OCI-LY7 (cell line): ENCODE results near the gene GRK5. TPM values are rescaled to one million over a fixed set of nuclear protein-coding genes. Genes with fewer than 3 reads are reported as not detected.
A peak's percentile ranks its signal among the peaks of the same experiment; 100 is the strongest.

Source experiments
- BruUV-seq: library from RNA; stranded (reverse); fragments of 400-500 nt; replicated peaks from 2 replicates; lab custom pipeline; 2021; lab: Mats Ljungman, UMichigan
- CTCF ChIA-PET: fragments of 300-600 bp; sonication (Branson Sonifier 250); formaldehyde crosslinking; loops from one replicate; lab custom pipeline; 2022; ENCODE audit warnings: antibody characterized with exemption; ENCODE audit not compliant: unreplicated experiment; lab: Charles Lee
- POLR2A ChIA-PET: fragments of 300-600 bp; sonication (Branson Sonifier 250); formaldehyde crosslinking; loops from one replicate; lab custom pipeline; 2022; ENCODE audit warnings: antibody characterized with exemption; lab: Charles Lee
- DNase-seq: peaks from one replicate; pipeline ENCODE4 v3.0.0-alpha.2; 2015; ENCODE audit warnings: low spot score
- H2AFZ ChIP-seq: fragments of 200-600 bp; sonication (generic), shearing (Covaris generic); 2 replicates; pipeline ENCODE4 v1.6.1; 2014; ENCODE audit warnings: mild to moderate bottlenecking, antibody characterized with exemption, low read length, moderate library complexity
- H3K27ac ChIP-seq: fragments of 200-600 bp; sonication (generic); 2 replicates; pipeline ENCODE4 v1.5.1; 2014; ENCODE audit warnings: mixed run types, low read depth, mild to moderate bottlenecking, moderate library complexity, low read length, inconsistent platforms; ENCODE audit not compliant: poor library complexity, severe bottlenecking
- H3K36me3 ChIP-seq: fragments of 200-600 bp; sonication (generic); 2 replicates; pipeline ENCODE4 v1.6.1; 2014; ENCODE audit warnings: mild to moderate bottlenecking, antibody characterized with exemption, low read length, moderate library complexity, mixed read lengths; ENCODE audit not compliant: insufficient read depth
- H3K4me1 ChIP-seq: fragments of 200-600 bp; sonication (generic); 2 replicates; pipeline ENCODE4 v1.5.1; 2014; ENCODE audit warnings: mild to moderate bottlenecking, low read length; ENCODE audit not compliant: insufficient read depth, poor library complexity, severe bottlenecking
- H3K4me2 ChIP-seq: fragments of 200-600 bp; sonication (generic); 2 replicates; pipeline ENCODE4 v1.6.1; 2014; ENCODE audit warnings: mild to moderate bottlenecking, low read length
- H3K4me3 ChIP-seq: fragments of 200-600 bp; sonication (generic); 2 replicates; pipeline ENCODE4 v1.5.1; 2014; ENCODE audit warnings: mild to moderate bottlenecking, low read depth, low read length; ENCODE audit not compliant: poor library complexity, severe bottlenecking
- H3K79me2 ChIP-seq: fragments of 200-600 bp; sonication (generic); 2 replicates; pipeline ENCODE4 v1.6.1; 2016; ENCODE audit warnings: low read depth, mild to moderate bottlenecking, low read length, moderate library complexity, mixed read lengths; ENCODE audit not compliant: insufficient read depth
- H3K9me2 ChIP-seq: fragments of 200-600 bp; sonication (generic); 2 replicates; pipeline ENCODE4 v1.6.1; 2016; ENCODE audit warnings: mild to moderate bottlenecking, low read length, mixed read lengths; ENCODE audit not compliant: insufficient read depth
- H3K9me3 ChIP-seq: fragments of 200-600 bp; sonication (generic); 2 replicates; pipeline ENCODE4 v1.6.1; 2014; ENCODE audit warnings: mild to moderate bottlenecking, mixed run types, low read length, mixed read lengths
- H4K20me1 ChIP-seq: fragments of 200-600 bp; sonication (generic); 2 replicates; pipeline ENCODE4 v1.6.1; 2014; ENCODE audit warnings: mild to moderate bottlenecking, antibody characterized with exemption, low read length, moderate library complexity, mixed read lengths; ENCODE audit not compliant: insufficient read depth
- CTCF ChIP-seq: fragments of 200-600 bp; sonication (generic); conservative IDR thresholded peaks from 2 replicates; pipeline ENCODE4 v1.5.1; 2014; ENCODE audit warnings: mild to moderate bottlenecking, antibody characterized with exemption, low read length, moderate library complexity, mixed read lengths
- EZH2phosphoT487 ChIP-seq: fragments of 200-600 bp; sonication (generic); IDR thresholded peaks from 2 replicates; pipeline ENCODE4 v1.6.1; 2018; ENCODE audit warnings: low read depth, borderline replicate concordance, mild to moderate bottlenecking, mixed run types, antibody characterized with exemption, low read length, moderate library complexity, mixed read lengths
- intact Hi-C: fragments of 100-400 bp; cut with micrococcal nuclease; formaldehyde crosslinking; loops from one replicate; pipeline ENCODE4 v1.10.0; 2022; ENCODE audit not compliant: unreplicated experiment
- total RNA-seq, 2 experiments: library from RNA; depleted of rRNA in 1 of 2; stranded (reverse); fragments of >200 nt in 1 of 2; shearing (Covaris generic) in 1 of 2; gene quantifications; 2 replicates each; pipeline ENCODE4 v1.2.3, GENCODE V29; 2014 to 2022

GRK5 gene
- total RNA-seq, 2 experiments from 2014 or later = 4.7 to 10.2 TPM

GRCh38 chr10:119367841-119368549 is 160.6 kb downstream of the GRK5 start:
- Histone ChIP-seq H3K9me2 (no peaks in the 10 kb centered on the region), H3K4me3 (no peak overlapping the region), H3K4me1 (peaks cover 35% of the 10 kb centered on the region), H3K36me3 (no peaks in the 10 kb centered on the region), H4K20me1 (0 out of 2 replicates have a peak, but pooled peaks cover 10% of the 10 kb centered on the region), H3K4me2 (peak overlapping the region; percentile 83), H3K79me2 (no peaks in the 10 kb centered on the region), H3K27ac (no peak overlapping the region), H3K9me3 (no peaks in the 10 kb centered on the region), H2AFZ (no peak overlapping the region)
- POLR2A ChIA-PET = interaction anchor here (0.5 to 1.1 kb wide), 4 partner anchors 39 to 1078 kb away, joined by 3 to 4 read pairs (median 3); no protein-coding TSS in a partner anchor
- CTCF ChIA-PET = no interaction called here
- DNase-seq = no peak
- no TSS peak for BruUV-seq
- TF ChIP-seq EZH2phosphoT487 (no peak), CTCF (no peak)
- intact Hi-C loops = loop anchor here (5.0 kb wide), 1 partner anchor 161 kb away; the partner anchor contains the start of gene GRK5

- Histone ChIP-seq H2AFZ (no peak overlapping the region), H3K9me3 (no peaks in the 10 kb centered on the region), H4K20me1 (0 out of 2 replicates have a peak, but pooled peaks cover 10% of the 10 kb centered on the region), H3K4me2 (peak overlapping the region; percentile 83), H3K36me3 (no peaks in the 10 kb centered on the region), H3K4me1 (peaks cover 41% of the 10 kb centered on the region), H3K79me2 (no peaks in the 10 kb centered on the region), H3K27ac (peak overlapping the region; percentile 69), H3K9me2 (no peaks in the 10 kb centered on the region), H3K4me3 (peak overlapping the region; percentile 59)
- ChIA-PET POLR2A (interaction anchor here (0.6 to 0.9 kb wide), 2 partner anchors 13 to 58 kb away, joined by 3 read pairs; no protein-coding TSS in a partner anchor), CTCF (no interaction called here)
- no peak for TF ChIP-seq EZH2phosphoT487
- no peak for TF ChIP-seq CTCF
- BruUV-seq = no TSS peak
- intact Hi-C loops = loop anchor here (5.0 kb wide), 1 partner anchor 161 kb away; the partner anchor contains the start of gene GRK5
- DNase-seq = no peak
These were observed 161.2 kb downstream of the GRK5 start for GRCh38 chr10:119368581-119368980.
